ENCODE measurements around the gene ZDHHC24. TPM values are rescaled to one million over a fixed set of nuclear protein-coding genes. Genes with fewer than 3 reads are reported as not detected.

The ZDHHC24 gene
- total and polyA plus RNA-seq, 10 of the 15 experiments (the other 5 are each of a cell fraction or from before 2014, with no cell fraction given): 0.86 to 17.5 (median 6.8) TPM

GRCh38 chr11:66492161-66492865 lies 53.5 kb downstream of the ZDHHC24 start:
- H3K36me3 ChIP-seq (ENCODE audit: control insufficient read depth in 2 of 2, insufficient read depth in 2 of 2, low read length in 1 of 2): peaks cover 9 to 35% of the 10 kb centered on the region in 2 experiments; a peak in 3 of 4 replicates
- intact Hi-C loops (cut with micrococcal nuclease; ENCODE audit: unreplicated experiment): no loop called here
- DNase-seq (ENCODE audit: low read depth, low spot score) (no peak), FAIRE-seq (no peak), ATAC-seq (no peak)
- no peaks in the 10 kb centered on the region for H3K27me3 ChIP-seq (replicated peaks in 1 of 2; ENCODE audit: control insufficient read depth in 2 of 2, insufficient read depth in 2 of 2, low read length in 1 of 2)
- H3K27ac ChIP-seq (ENCODE audit: control insufficient read depth, insufficient read depth): no peak overlapping the region
- CTCF ChIA-PET: interaction anchor here (0.7 kb wide), 1 partner anchor 64 kb away, joined by 3 read pairs; no protein-coding TSS in a partner anchor
- RAD21 ChIA-PET (ENCODE audit: unreplicated experiment): no interaction called here
- no peaks in the 10 kb centered on the region for H3K79me2 ChIP-seq (ENCODE audit: control insufficient read depth, insufficient read depth, low read length)
- 86% methylated on average over 10 of the region's 10 CpGs for WGBS (ENCODE audit: insufficient coverage, insufficient replicate concordance, low lambda C conversion rate, missing lambda C conversion rate)
- H3K9ac ChIP-seq (ENCODE audit: control insufficient read depth, insufficient read depth, low read length): no peak overlapping the region
- no TSS peak for BruUV-seq (replicated peaks)
- no peak overlapping the region for H3K4me2 ChIP-seq (ENCODE audit: control insufficient read depth, insufficient read depth)
- TF ChIP-seq RFX5 (IDR thresholded peaks at IDR 0.05; ENCODE audit: low read depth, low read length) (no peak), SREBF1 (IDR thresholded peaks at IDR 0.05; ENCODE audit: low read length) (no peak)
- TF ChIP-seq, protein P1, sequence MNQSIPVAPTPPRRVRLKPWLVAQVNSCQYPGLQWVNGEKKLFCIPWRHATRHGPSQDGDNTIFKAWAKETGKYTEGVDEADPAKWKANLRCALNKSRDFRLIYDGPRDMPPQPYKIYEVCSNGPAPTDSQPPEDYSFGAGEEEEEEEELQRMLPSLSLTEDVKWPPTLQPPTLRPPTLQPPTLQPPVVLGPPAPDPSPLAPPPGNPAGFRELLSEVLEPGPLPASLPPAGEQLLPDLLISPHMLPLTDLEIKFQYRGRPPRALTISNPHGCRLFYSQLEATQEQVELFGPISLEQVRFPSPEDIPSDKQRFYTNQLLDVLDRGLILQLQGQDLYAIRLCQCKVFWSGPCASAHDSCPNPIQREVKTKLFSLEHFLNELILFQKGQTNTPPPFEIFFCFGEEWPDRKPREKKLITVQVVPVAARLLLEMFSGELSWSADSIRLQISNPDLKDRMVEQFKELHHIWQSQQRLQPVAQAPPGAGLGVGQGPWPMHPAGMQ (IDR thresholded peaks at IDR 0.05; ENCODE audit: borderline replicate concordance): no peak
- SMC1A ChIA-PET (ENCODE audit: uncharacterized antibody, unreplicated experiment): no interaction called here
- no peak overlapping the region for H2AFZ ChIP-seq (ENCODE audit: control insufficient read depth, low read depth, low read length)
- H3K9me3 ChIP-seq (replicated peaks; ENCODE audit: control insufficient read depth, insufficient read depth, low read length): no peaks in the 10 kb centered on the region
- no peaks in the 10 kb centered on the region for H4K20me1 ChIP-seq (ENCODE audit: control insufficient read depth, insufficient read depth)
- in situ Hi-C loops (cut with MboI): no loop called here
- POLR2A ChIA-PET: interaction anchor here (0.5 kb wide), 1 partner anchor 46 kb away, joined by 5 read pairs; no protein-coding TSS in a partner anchor
- no peaks in the 10 kb centered on the region for H3K4me1 ChIP-seq (ENCODE audit: control insufficient read depth, insufficient read depth, low read length)
- H3K4me3 ChIP-seq: no peak overlapping the region

DNA sequence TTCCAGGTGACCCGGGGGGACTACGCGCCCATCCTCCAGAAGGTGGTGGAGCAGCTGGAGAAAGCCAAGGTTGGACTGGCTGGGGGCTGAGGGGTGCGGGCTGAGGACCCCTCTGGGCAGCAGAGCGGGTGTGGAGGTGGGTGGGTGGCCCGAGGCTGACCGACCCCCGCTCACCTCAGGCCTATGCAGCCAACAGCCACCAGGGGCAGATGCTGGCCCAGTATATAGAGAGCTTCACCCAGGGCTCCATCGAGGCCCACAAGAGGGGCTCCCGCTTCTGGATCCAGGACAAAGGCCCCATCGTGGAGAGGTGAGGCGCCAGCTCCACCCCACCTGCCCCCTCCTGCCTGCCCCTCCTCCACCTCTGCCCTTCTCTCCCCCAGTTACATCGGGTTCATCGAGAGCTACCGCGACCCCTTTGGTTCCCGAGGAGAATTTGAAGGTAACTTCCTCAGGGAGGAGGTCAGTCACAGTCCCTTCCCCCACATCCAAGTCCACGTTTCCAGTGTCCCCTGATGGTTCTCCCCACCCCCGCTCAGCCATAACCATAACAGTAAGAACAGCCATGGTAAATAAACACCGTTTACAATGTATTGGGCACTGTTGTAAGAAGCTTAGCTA lies 54.4 kb downstream of the ZDHHC24 start:
- FAIRE-seq (no peak), ATAC-seq (peak; percentile 73), DNase-seq (ENCODE audit: low read depth, low spot score) (no peak)
- SMC1A ChIA-PET (ENCODE audit: uncharacterized antibody, unreplicated experiment): no interaction called here
- RAD21 ChIA-PET (ENCODE audit: unreplicated experiment): interaction anchor here (0.6 kb wide), 1 partner anchor 318 kb away, joined by 3 read pairs; no protein-coding TSS in a partner anchor
- no peak overlapping the region for H3K4me3 ChIP-seq
- in situ Hi-C loops (cut with MboI) (no loop called here), intact Hi-C loops (cut with micrococcal nuclease; ENCODE audit: unreplicated experiment) (no loop called here)
- POLR2A ChIA-PET: interaction anchor here (0.5 to 0.6 kb wide), 3 partner anchors 27 to 72 kb away, joined by 3 to 5 read pairs (median 3); no protein-coding TSS in a partner anchor
- no peak overlapping the region for H3K9ac ChIP-seq (ENCODE audit: control insufficient read depth, insufficient read depth, low read length)
- BruUV-seq (replicated peaks): no TSS peak
- H3K27me3 ChIP-seq (replicated peaks in 1 of 2; ENCODE audit: control insufficient read depth in 2 of 2, insufficient read depth in 2 of 2, low read length in 1 of 2): no peaks in the 10 kb centered on the region
- peaks cover 12 to 34% of the 10 kb centered on the region in 2 experiments; a peak in 3 of 4 replicates for H3K36me3 ChIP-seq (ENCODE audit: control insufficient read depth in 2 of 2, insufficient read depth in 2 of 2, low read length in 1 of 2)
- no peaks in the 10 kb centered on the region for H3K79me2 ChIP-seq (ENCODE audit: control insufficient read depth, insufficient read depth, low read length)
- H3K4me2 ChIP-seq (ENCODE audit: control insufficient read depth, insufficient read depth): no peak overlapping the region
- TF ChIP-seq, protein P2, sequence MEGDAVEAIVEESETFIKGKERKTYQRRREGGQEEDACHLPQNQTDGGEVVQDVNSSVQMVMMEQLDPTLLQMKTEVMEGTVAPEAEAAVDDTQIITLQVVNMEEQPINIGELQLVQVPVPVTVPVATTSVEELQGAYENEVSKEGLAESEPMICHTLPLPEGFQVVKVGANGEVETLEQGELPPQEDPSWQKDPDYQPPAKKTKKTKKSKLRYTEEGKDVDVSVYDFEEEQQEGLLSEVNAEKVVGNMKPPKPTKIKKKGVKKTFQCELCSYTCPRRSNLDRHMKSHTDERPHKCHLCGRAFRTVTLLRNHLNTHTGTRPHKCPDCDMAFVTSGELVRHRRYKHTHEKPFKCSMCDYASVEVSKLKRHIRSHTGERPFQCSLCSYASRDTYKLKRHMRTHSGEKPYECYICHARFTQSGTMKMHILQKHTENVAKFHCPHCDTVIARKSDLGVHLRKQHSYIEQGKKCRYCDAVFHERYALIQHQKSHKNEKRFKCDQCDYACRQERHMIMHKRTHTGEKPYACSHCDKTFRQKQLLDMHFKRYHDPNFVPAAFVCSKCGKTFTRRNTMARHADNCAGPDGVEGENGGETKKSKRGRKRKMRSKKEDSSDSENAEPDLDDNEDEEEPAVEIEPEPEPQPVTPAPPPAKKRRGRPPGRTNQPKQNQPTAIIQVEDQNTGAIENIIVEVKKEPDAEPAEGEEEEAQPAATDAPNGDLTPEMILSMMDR (IDR thresholded peaks at IDR 0.05 in 2 of 3, conservative IDR thresholded peaks at IDR 0.05 in 1 of 3; ENCODE audit: control insufficient read depth in 2 of 3, extremely low read depth in 1 of 3, insufficient read depth in 1 of 3, low read depth in 3 of 3, low read length in 3 of 3): peak; percentile 5 to 50 (median 23); a peak in 3 of 6 replicates
- TF ChIP-seq MYC (IDR thresholded peaks at IDR 0.05; ENCODE audit: insufficient read depth, insufficient read length, insufficient replicate concordance, low read length, severe bottlenecking): no peak
- no peak for TF ChIP-seq ELK1 (IDR thresholded peaks at IDR 0.05; ENCODE audit: low read depth, low read length)
- TF ChIP-seq CHD2 (IDR thresholded peaks at IDR 0.05; ENCODE audit: borderline replicate concordance, low read depth, low read length): no peak
- H4K20me1 ChIP-seq (ENCODE audit: control insufficient read depth, insufficient read depth): no peaks in the 10 kb centered on the region
- H3K4me1 ChIP-seq (ENCODE audit: control insufficient read depth, insufficient read depth, low read length): no peaks in the 10 kb centered on the region
- WGBS (ENCODE audit: insufficient coverage, insufficient replicate concordance, low lambda C conversion rate, missing lambda C conversion rate): 65% methylated on average over 16 of the region's 20 CpGs
- CTCF ChIA-PET: interaction anchor here (0.6 to 0.7 kb wide), 3 partner anchors 63 to 601 kb away, joined by 3 read pairs; no protein-coding TSS in a partner anchor
- H2AFZ ChIP-seq (ENCODE audit: control insufficient read depth, low read depth, low read length): no peak overlapping the region
- no peak overlapping the region for H3K27ac ChIP-seq (ENCODE audit: control insufficient read depth, insufficient read depth)
- no peaks in the 10 kb centered on the region for H3K9me3 ChIP-seq (replicated peaks; ENCODE audit: control insufficient read depth, insufficient read depth, low read length)

Data from GM12878 (cell line).